Thoracic aorta (tissue), 2 donors: ENCODE results near the gene MAFF. TPM values are rescaled to one million over a fixed set of nuclear protein-coding genes. Genes with fewer than 3 reads are reported as not detected.

Experiments
- ATAC-seq: fragments of 150-250 bp; one replicate; pipeline ENCODE4 v1.8.0; 2017; ENCODE audit warnings: low read depth; ENCODE audit not compliant: insufficient number of reproducible peaks, low FRiP score
- DNase-seq: peaks from one replicate; pipeline ENCODE4 v3.0.0-alpha.2; 2020; ENCODE audit warnings: low spot score
- H3K27ac ChIP-seq, 2 donors: fragments of 200-600 bp; sonication (generic); 1 replicate in 1 of 2; 2 replicates in 1 of 2; pipeline ENCODE4 v1.5.1; 2016; ENCODE audit warnings: mild to moderate bottlenecking in 2 of 2, moderate library complexity in 2 of 2
- H3K27me3 ChIP-seq: fragments of 200-600 bp; sonication (generic); replicated peaks from 2 replicates; pipeline ENCODE4 v1.6.0; 2016; ENCODE audit warnings: mild to moderate bottlenecking; ENCODE audit not compliant: insufficient read depth
- H3K36me3 ChIP-seq: fragments of 200-600 bp; sonication (generic); one replicate; pipeline ENCODE4 v1.5.1; 2016
- H3K4me1 ChIP-seq, 2 donors: fragments of 200-600 bp; sonication (generic); 1 replicate in 1 of 2; 2 replicates in 1 of 2; pipeline versions ENCODE4 v1.5.1 to v1.6.0; 2016; ENCODE audit warnings: low read depth in 2 of 2, mild to moderate bottlenecking in 1 of 2; ENCODE audit not compliant: control insufficient read depth in 1 of 2
- H3K4me3 ChIP-seq: fragments of 200-600 bp; sonication (generic); 2 replicates; pipeline ENCODE4 v1.5.1; 2016; ENCODE audit warnings: mild to moderate bottlenecking
- H3K9me3 ChIP-seq: fragments of 200-600 bp; sonication (generic); 2 replicates; pipeline ENCODE4 v1.5.1; 2016
- total RNA-seq, 2 donors: library from RNA; depleted of rRNA; stranded (reverse); fragments of >200 nt; gene quantifications; one replicate each; pipeline versions ENCODE4 v1.1.0 to v1.2.3, GENCODE V29; 2016
- TF ChIP-seq, protein P1 (sequence below): fragments of 200-600 bp; sonication (generic); IDR thresholded peaks from one replicate; pipeline ENCODE4 v1.5.1; 2019; ENCODE audit warnings: antibody characterized with exemption

The MAFF gene
- total RNA-seq, 2 donors from 2014 or later = 97.6 to 111 TPM

DNA sequence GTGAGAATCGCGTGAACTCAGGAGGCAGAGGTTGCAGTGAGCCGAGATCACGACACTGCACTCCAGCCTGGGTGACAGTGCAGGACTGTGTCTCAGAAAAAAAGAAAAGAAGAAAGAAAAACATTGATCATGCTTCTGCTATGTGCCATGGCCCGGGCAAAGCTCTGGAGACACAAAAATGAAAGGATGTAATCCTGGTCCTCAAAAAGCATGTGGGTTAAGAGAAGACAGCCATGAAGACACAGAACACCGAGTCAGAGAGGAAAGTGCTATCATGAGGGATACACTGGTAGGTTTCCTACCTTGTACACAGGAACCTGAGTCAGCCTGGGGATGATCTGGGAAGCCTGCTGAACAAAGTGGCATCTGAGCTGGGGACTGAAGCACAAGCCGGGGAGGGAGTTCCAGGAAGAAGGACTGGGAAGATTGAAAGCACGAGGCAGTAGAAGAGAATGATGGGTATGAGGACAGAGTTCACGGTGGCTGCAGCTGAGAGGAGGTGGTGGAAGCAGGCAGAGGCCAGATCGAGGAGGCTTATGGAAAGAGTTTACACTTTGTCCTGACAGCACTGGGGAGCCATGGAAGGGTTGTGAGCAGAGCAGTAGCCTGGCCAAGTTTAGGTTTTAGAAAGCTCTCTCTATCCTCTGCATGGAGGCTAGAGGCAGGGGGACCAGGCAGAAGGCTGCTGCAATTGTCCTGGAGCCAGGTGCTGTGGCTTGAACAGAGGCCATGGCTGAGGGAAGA is 9.9 kb upstream of the MAFF start:
- Histone ChIP-seq H3K27me3 (no peaks in the 10 kb centered on the region), H3K4me1 (peaks cover 0 to 6% of the 10 kb centered on the region in 2 donors), H3K4me3 (no peak overlapping the region), H3K36me3 (no peaks in the 10 kb centered on the region), H3K27ac (no peak overlapping the region), H3K9me3 (no peaks in the 10 kb centered on the region)
- DNase-seq (no peak), ATAC-seq (no peak)
- TF ChIP-seq, protein P1, sequence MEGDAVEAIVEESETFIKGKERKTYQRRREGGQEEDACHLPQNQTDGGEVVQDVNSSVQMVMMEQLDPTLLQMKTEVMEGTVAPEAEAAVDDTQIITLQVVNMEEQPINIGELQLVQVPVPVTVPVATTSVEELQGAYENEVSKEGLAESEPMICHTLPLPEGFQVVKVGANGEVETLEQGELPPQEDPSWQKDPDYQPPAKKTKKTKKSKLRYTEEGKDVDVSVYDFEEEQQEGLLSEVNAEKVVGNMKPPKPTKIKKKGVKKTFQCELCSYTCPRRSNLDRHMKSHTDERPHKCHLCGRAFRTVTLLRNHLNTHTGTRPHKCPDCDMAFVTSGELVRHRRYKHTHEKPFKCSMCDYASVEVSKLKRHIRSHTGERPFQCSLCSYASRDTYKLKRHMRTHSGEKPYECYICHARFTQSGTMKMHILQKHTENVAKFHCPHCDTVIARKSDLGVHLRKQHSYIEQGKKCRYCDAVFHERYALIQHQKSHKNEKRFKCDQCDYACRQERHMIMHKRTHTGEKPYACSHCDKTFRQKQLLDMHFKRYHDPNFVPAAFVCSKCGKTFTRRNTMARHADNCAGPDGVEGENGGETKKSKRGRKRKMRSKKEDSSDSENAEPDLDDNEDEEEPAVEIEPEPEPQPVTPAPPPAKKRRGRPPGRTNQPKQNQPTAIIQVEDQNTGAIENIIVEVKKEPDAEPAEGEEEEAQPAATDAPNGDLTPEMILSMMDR = no peak

GRCh38 chr22:38192475-38192863 is 9.3 kb upstream of the MAFF start:
- no peak for ATAC-seq
- H3K27me3 ChIP-seq = no peaks in the 10 kb centered on the region
- TF ChIP-seq, protein P1 = no peak
- H3K36me3 ChIP-seq = no peaks in the 10 kb centered on the region
- H3K27ac ChIP-seq = no peak overlapping the region
- peaks cover 0 to 6% of the 10 kb centered on the region in 2 donors for H3K4me1 ChIP-seq
- no peak overlapping the region for H3K4me3 ChIP-seq
- DNase-seq = no peak
- no peaks in the 10 kb centered on the region for H3K9me3 ChIP-seq

DNA sequence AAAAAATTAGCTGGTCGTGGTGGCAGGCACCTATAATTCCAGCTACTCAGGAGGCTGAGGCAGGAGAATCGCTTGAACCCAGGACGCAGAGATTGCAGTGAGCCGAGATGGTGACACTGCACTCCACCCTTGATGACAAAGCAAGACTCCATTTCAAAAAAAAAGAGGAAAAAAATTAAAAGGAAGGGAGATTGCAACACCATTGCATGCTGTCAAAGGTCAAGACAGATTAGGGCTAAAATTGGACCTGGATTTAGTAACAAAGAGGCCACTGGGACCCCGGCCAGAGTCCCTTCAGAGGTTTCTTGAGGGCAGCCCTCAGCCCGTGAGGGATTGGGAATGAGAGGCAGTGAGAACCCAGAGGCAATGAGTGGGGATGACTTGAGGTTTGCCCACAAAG is 8.2 kb upstream of the MAFF start:
- Histone ChIP-seq H3K36me3 (no peaks in the 10 kb centered on the region), H3K4me1 (peaks cover 0 to 6% of the 10 kb centered on the region in 2 donors), H3K4me3 (no peak overlapping the region), H3K9me3 (no peaks in the 10 kb centered on the region), H3K27me3 (no peaks in the 10 kb centered on the region), H3K27ac (no peak overlapping the region)
- ATAC-seq = peak; percentile 22
- no peak for DNase-seq
- TF ChIP-seq, protein P1 = no peak

GRCh38 chr22:38196791-38197419 is 4.9 kb upstream of the MAFF start:
- no peak overlapping the region for H3K27ac ChIP-seq
- H3K4me1 ChIP-seq = peaks cover 0 to 6% of the 10 kb centered on the region in 2 donors
- no peaks in the 10 kb centered on the region for H3K27me3 ChIP-seq
- DNase-seq (no peak), ATAC-seq (no peak)
- H3K9me3 ChIP-seq = no peaks in the 10 kb centered on the region
- TF ChIP-seq, protein P1 = no peak
- no peak overlapping the region for H3K4me3 ChIP-seq
- no peaks in the 10 kb centered on the region for H3K36me3 ChIP-seq

- H3K27ac ChIP-seq = no peak overlapping the region
- DNase-seq (no peak), ATAC-seq (no peak)
- H3K36me3 ChIP-seq = no peaks in the 10 kb centered on the region
- TF ChIP-seq, protein P1 = no peak
- peaks cover 15 to 20% of the 10 kb centered on the region in 2 donors for H3K4me1 ChIP-seq
- no peaks in the 10 kb centered on the region for H3K27me3 ChIP-seq
- no peaks in the 10 kb centered on the region for H3K9me3 ChIP-seq
- no peak overlapping the region for H3K4me3 ChIP-seq
These were observed 1.8 kb upstream of the MAFF start for GRCh38 chr22:38199826-38200559.
